Duodenal mucosa (tissue), 2 donors: Measurements from ENCODE around the gene TEX28.
"Not testable (repeated sequence)": the region's sequence is repeated elsewhere in the genome, so short reads cannot be mapped to it uniquely, and the experiment has no call there.

Experiments used
- H3K27ac ChIP-seq: one replicate; pipeline ENCODE4 v1.7.0; 2013; ENCODE audit warnings: low read depth, low read length
- H3K27me3 ChIP-seq, 2 donors: one replicate each; pipeline ENCODE4 v1.7.0; 2013; ENCODE audit warnings: low read length in 2 of 2, control low read depth in 1 of 2; ENCODE audit not compliant: insufficient read depth in 2 of 2, control insufficient read depth in 1 of 2
- H3K36me3 ChIP-seq, 2 donors: one replicate each; pipeline ENCODE4 v1.7.0; 2013; ENCODE audit warnings: low read length in 2 of 2, control low read depth in 1 of 2; ENCODE audit not compliant: insufficient read depth in 2 of 2, control insufficient read depth in 1 of 2
- H3K4me1 ChIP-seq, 2 donors: one replicate each; pipeline ENCODE4 v1.7.0; 2013; ENCODE audit warnings: low read length in 2 of 2, control low read depth in 1 of 2; ENCODE audit not compliant: insufficient read depth in 2 of 2, control insufficient read depth in 1 of 2
- H3K4me3 ChIP-seq, 2 donors: one replicate each; pipeline ENCODE4 v1.7.0; 2013; ENCODE audit warnings: low read length in 2 of 2, low read depth in 1 of 2
- H3K9ac ChIP-seq, 2 donors: one replicate each; pipeline ENCODE4 v1.7.0; 2013; ENCODE audit warnings: low read length in 2 of 2, low read depth in 1 of 2
- H3K9me3 ChIP-seq, 2 donors: one replicate each; pipeline ENCODE4 v1.7.0; 2013; ENCODE audit warnings: low read length in 2 of 2, control low read depth in 1 of 2; ENCODE audit not compliant: control insufficient read depth in 1 of 2

Gene TEX28

DNA sequence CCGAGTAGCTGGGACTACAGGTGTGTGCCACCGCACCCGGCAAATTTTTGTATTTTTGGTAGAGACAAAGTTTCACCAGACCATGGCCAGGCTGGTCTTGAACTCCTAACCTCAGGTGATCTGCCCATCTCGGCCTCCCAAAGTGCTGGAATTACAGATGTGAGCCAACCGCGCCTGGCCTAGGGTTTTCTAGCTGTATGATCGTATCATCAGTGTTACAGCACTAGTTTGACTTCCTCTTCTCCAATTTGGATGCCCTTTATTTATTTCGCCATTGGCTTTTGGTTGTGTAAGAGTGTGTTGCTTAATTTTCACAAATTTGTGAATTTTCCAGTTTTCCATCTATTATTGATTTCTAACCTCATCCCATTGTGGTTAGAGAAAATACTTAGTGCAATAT, 5.9 kb upstream of the TEX28 start:
- H3K9me3 ChIP-seq = no peaks in the 10 kb centered on the region
- no peaks in the 10 kb centered on the region for H3K36me3 ChIP-seq

DNA sequence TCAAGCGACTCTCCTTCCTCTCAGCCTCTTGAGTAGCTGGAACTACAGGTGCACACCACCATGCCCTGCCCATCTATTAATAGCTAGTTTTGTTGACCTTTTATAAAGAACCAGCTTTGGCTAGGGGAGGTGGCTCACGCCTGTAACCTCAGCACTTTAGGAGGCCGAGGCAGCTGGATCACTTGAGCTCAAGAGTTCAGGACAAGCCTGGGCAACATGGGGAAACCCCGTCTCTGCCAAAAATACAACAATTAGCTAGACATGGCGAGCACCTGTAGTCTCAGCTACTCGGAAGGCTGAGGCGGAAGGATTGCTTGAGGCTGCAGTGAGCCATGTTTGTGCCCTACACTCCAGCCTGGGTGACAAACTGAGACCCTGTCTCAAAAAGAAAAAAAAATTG, 3.4 kb upstream of the TEX28 start:
- no peaks in the 10 kb centered on the region for H3K4me1 ChIP-seq
- H3K36me3 ChIP-seq = no peaks in the 10 kb centered on the region
- no peak overlapping the region for H3K4me3 ChIP-seq
- no peak overlapping the region for H3K27ac ChIP-seq
- H3K27me3 ChIP-seq = no peaks in the 10 kb centered on the region
- H3K9me3 ChIP-seq = no peaks in the 10 kb centered on the region
- H3K9ac ChIP-seq = no peak overlapping the region

More for the DNA sequence above, 5.9 kb upstream of the TEX28 start:
- no peak overlapping the region for H3K9ac ChIP-seq
- H3K4me1 ChIP-seq = no peaks in the 10 kb centered on the region
- H3K27ac ChIP-seq = no peak overlapping the region
- H3K27me3 ChIP-seq = no peaks in the 10 kb centered on the region
- no peak overlapping the region for H3K4me3 ChIP-seq

DNA sequence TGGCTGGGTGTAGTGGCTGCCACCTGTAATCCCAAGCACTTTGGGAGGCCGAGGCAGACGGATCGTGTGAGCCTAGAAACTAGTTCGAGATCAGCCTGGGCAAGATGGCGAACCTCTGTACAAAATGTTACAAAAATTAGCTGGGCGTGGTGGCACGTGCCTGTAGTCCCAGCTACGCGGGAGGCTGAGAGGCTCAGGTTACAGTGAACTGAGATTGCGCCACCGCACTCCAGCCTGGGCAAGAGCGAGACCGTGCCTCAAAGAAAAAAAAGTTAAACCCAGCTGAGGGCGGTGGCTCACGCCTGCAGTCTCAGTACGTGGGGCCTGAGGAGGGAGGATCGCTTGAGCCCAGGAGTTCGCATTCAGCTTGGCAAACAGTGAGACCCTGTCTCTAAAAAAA, 1.8 kb upstream of the TEX28 start:
- Histone ChIP-seq H3K4me1 (no peaks in the 10 kb centered on the region), H3K9ac (no peak overlapping the region), H3K27me3 (no peaks in the 10 kb centered on the region), H3K4me3 (no peak overlapping the region), H3K36me3 (no peaks in the 10 kb centered on the region), H3K9me3 (no peaks in the 10 kb centered on the region), H3K27ac (no peak overlapping the region)

DNA sequence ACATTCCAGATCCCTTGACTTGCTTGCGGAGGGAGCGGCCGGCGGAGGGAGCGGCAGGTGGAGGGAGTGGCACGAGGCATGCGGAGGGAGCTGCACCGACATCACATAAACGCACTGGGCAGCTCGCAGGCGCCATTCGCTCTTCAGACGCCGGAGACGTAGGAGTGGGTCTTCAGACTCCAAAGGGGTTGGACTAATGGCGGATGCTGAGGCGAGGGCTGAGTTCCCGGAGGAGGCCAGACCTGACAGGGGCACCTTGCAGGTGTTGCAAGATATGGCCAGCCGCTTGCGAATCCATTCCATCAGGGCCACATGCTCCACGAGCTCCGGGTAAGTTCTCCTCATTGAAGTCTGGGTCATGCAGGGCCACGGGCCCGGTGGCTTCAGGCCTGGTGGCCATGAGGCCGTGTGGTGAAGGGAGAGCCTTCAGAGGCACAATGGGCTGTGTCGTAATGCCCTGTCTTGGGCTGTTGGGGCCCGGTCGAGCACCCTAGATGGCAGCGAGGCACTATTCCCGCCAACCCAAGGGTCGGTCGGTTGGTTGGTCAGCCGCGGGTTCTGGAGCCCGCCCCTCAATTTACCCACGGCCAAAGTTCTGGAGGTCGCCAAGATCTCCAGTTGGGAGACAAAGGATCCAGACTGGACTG, 863 bp upstream of the TEX28 start, which contains the start of gene TKTL1:
Gene TKTL1 (plus strand): TSS at position 132 of the 647 bp plus-strand sequence. CDS start 65 bp downstream, at position 197.
- no peak within 1 kb of the TSS for H3K27ac ChIP-seq
- H3K4me3 ChIP-seq = no peak within 1 kb of the TSS
- H3K27me3 ChIP-seq = no peaks in the 10 kb centered on the region
- no peaks in the 10 kb centered on the region for H3K9me3 ChIP-seq
- no peak within 1 kb of the TSS for H3K9ac ChIP-seq
- H3K4me1 ChIP-seq = no peaks in the 10 kb centered on the region
- H3K36me3 ChIP-seq = no peaks in the 10 kb centered on the region

DNA sequence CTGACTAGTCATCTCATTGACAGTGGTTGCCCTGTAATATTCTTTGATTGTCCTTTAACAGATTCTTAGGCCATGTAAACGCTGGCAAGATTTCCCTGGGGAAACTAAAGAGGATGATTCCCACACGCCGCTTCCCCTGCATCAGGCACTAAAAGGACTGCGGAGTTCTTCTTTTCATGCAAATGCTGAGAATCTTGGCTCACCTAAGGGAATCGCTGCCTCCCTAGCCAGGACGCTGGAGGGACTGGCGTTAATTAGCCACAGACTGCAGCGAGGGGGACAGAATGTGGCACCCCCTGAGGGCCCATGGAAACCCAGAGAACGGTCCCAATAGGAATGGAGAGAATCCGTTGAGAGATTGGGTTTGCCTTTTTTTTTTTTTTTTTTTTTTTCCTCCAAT, 8.5 kb downstream of the TEX28 start:
- not testable (repeated sequence) for H3K4me1 ChIP-seq, H3K9me3 ChIP-seq, H3K27me3 ChIP-seq, H3K36me3 ChIP-seq, H3K9ac ChIP-seq, H3K27ac ChIP-seq, H3K4me3 ChIP-seq

DNA sequence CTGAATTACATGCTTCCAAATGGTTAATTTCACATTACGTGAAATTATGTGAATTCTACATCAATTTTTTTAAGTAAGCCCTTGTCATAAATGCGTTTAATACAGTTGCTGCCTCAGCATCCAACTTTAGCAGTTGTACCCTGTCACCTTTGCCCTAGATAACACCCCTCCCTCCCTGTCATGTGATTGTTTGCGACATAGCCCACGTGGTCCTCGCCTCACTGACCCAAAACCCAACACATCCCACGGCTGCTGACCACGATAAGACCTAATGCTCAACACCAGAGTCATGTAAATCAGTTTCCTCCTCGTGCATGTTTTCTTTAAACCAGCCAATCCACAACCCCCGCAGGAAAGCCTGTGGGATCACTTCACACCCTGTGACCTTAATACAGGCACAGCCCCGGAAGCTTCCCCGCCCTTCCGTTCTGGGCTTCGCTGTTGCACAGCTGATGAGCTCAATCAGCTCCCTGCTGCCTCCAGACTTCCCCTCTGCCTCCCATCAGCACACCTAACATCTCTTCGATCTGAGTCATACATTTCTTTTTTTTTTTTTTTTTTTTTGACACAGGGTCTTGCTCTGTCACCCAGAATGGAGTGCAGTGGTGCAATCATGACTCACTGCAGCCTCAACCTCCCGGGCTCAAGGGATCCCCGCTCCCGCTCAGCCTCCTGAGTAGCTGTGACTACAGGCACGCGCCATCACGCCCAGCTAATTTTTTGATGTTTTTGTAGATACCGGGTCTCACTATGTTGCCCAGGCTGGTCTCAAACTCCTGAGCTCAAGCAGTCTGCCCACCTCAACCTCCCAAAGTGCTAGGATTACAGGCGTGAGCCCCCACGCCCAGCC, 10.2 kb downstream of the TEX28 start:
- not testable (repeated sequence) for H3K9me3 ChIP-seq, H3K4me3 ChIP-seq, H3K9ac ChIP-seq, H3K4me1 ChIP-seq, H3K27me3 ChIP-seq, H3K27ac ChIP-seq, H3K36me3 ChIP-seq

DNA sequence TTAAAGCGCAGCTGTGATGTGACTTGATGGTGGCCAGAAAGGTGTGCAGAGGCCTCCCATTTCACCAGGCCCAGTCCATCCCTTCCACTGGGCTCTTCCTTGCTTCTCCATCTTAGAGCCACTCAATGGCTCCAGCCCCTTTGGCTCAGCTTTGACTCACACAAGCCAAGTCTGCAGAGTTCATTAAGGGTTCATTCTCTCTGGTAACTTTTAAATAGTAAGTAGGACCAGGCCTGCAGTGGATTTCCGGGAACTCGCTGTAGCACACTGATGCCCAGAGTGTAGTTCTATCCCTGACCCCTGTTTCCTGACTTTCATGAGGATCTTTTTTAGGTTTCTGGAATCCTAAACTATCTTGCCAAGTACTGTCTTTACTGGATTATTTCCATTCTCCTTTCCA, 25.7 kb downstream of the TEX28 start:
- not testable (repeated sequence) for H3K4me3 ChIP-seq, H3K9me3 ChIP-seq, H3K36me3 ChIP-seq, H3K27me3 ChIP-seq, H3K4me1 ChIP-seq, H3K9ac ChIP-seq, H3K27ac ChIP-seq

DNA sequence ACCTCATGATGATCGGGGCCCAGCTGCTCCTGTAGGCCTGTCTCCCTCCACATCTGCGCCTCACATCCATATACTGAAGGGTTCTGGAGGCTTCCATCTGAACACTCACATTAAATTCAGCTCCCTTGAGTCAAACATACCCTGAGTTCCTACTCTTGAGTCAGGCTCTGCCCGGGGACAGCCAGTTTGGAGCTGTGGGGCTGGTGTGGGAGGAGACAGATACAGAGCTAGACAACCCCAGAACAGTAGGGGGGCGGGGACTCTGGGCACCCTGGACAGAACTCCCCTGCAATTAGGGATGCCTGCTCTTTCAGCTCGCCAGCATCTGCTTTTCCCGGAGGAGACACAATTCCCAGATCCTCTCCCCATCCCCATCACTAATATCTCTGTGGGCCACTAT, 31.9 kb downstream of the TEX28 start:
- not testable (repeated sequence) for H3K27ac ChIP-seq, H3K4me1 ChIP-seq, H3K9ac ChIP-seq, H3K9me3 ChIP-seq, H3K27me3 ChIP-seq, H3K36me3 ChIP-seq, H3K4me3 ChIP-seq

DNA sequence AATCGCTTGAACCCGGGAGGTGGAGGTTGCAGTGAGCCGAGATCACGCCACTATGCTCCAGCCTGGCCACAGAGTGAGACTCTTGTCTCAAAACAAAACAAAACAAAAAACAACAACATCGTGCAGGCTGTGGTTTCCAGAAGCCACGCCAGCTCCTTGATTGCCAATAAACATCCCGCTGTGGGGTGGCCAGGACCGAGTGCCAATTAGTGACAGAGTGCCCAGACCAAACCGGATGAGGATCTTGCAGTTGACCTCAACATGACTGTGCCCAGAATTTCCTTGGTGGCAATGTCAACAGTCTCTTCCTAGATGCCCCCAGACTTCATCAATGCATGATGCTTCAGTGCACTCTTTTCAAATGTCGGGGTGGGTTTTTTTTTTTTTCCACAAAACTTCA, 36.2 kb downstream of the TEX28 start:
- H3K27ac ChIP-seq, H3K9ac ChIP-seq, H3K27me3 ChIP-seq, H3K36me3 ChIP-seq, H3K9me3 ChIP-seq, H3K4me1 ChIP-seq, H3K4me3 ChIP-seq: not testable (repeated sequence)

DNA sequence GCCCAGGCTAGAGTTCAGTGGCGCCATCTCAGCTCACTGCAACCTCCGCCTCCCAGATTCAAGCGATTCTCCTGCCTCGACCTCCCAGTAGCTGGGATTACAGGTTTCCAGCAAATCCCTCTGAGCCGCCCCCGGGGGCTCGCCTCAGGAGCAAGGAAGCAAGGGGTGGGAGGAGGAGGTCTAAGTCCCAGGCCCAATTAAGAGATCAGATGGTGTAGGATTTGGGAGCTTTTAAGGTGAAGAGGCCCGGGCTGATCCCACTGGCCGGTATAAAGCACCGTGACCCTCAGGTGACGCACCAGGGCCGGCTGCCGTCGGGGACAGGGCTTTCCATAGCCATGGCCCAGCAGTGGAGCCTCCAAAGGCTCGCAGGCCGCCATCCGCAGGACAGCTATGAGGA, 37.6 kb downstream of the TEX28 start, which contains the start of gene OPN1MW3:
Gene OPN1MW3 (plus strand): TSS at position 301 of the 400 bp plus-strand sequence. CDS start 38 bp downstream, at position 339.
- not testable (repeated sequence) for H3K4me3 ChIP-seq

More for the DNA sequence above, 37.6 kb downstream of the TEX28 start, which contains the start of gene OPN1MW3:
- not testable (repeated sequence) for H3K9ac ChIP-seq, H3K27me3 ChIP-seq, H3K4me1 ChIP-seq, H3K36me3 ChIP-seq, H3K9me3 ChIP-seq, H3K27ac ChIP-seq
